Measurements from ENCODE around the gene AP3M1. TPM values are rescaled to one million over a fixed set of nuclear protein-coding genes. Genes with fewer than 3 reads are reported as not detected.
A peak's percentile ranks its signal among the peaks of the same experiment; 100 is the strongest.
"Not testable (repeated sequence)": the region's sequence is repeated elsewhere in the genome, so short reads cannot be mapped to it uniquely, and the experiment has no call there.

Gene AP3M1
- total RNA-seq, 1 donor from 2014 or later: 33.7 TPM

DNA sequence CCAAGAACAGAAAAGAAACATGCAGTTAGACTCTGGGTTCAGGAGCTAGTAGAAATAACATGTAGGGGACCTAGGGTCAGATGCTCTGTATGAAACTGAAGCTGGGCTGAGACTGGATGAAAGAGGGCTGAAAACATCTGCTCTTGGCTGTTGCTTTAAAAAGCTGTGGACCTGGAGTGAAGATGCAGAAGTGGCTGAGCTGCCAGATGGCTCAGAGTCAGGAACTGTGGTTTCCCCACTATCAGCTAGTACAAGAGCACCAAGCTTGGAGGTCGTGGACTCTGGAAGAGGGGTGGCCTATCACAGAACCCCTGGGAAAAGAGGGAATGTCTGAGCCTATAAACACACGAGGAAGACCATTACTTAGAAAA, 6.3 kb upstream of the AP3M1 start:
- peak in 1 of 2 donors; percentile 17 for ATAC-seq

DNA sequence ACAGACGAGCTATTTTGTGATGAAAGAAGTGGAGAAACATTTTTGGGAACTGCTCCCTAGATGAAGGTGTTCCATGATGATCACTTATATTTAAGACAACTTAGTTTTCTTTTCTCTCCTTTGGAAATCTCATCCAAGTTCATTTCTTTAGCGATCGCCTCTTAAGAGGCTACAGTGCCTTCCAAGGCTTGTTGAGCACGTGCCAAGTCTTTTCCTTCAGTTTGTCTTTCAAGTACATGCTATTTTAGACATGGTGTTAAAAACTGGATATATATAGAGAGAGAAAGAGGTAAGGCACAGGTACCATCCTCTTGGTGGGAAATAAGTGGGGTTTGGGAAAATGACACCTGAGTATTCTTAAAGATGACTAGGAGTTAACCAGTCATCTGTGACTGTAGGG, 3.0 kb upstream of the AP3M1 start:
- TF ChIP-seq, protein P1, sequence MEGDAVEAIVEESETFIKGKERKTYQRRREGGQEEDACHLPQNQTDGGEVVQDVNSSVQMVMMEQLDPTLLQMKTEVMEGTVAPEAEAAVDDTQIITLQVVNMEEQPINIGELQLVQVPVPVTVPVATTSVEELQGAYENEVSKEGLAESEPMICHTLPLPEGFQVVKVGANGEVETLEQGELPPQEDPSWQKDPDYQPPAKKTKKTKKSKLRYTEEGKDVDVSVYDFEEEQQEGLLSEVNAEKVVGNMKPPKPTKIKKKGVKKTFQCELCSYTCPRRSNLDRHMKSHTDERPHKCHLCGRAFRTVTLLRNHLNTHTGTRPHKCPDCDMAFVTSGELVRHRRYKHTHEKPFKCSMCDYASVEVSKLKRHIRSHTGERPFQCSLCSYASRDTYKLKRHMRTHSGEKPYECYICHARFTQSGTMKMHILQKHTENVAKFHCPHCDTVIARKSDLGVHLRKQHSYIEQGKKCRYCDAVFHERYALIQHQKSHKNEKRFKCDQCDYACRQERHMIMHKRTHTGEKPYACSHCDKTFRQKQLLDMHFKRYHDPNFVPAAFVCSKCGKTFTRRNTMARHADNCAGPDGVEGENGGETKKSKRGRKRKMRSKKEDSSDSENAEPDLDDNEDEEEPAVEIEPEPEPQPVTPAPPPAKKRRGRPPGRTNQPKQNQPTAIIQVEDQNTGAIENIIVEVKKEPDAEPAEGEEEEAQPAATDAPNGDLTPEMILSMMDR (IDR thresholded peaks at IDR 0.05): no peak
- no peaks in the 10 kb centered on the region for H3K27me3 ChIP-seq (ENCODE audit: low read depth)
- peak overlapping the region; percentile 15 for H3K4me3 ChIP-seq
- no peak overlapping the region for H3K27ac ChIP-seq
- DNase-seq (no peak), ATAC-seq (no peak)
- intact Hi-C loops (cut with DNase I): no loop called here
- H3K36me3 ChIP-seq: no peaks in the 10 kb centered on the region
- no peaks in the 10 kb centered on the region for H3K9me3 ChIP-seq
- peaks cover 49% of the 10 kb centered on the region for H3K4me1 ChIP-seq

More for the DNA sequence above, 6.3 kb upstream of the AP3M1 start:
- no peaks in the 10 kb centered on the region for H3K9me3 ChIP-seq
- no peak for DNase-seq
- H3K4me3 ChIP-seq: no peak overlapping the region
- H3K27ac ChIP-seq: no peak overlapping the region
- H3K36me3 ChIP-seq: no peaks in the 10 kb centered on the region
- TF ChIP-seq, protein P1 (IDR thresholded peaks at IDR 0.05): no peak
- peaks cover 31% of the 10 kb centered on the region for H3K4me1 ChIP-seq
- intact Hi-C loops (cut with DNase I): no loop called here
- H3K27me3 ChIP-seq (ENCODE audit: low read depth): no peaks in the 10 kb centered on the region

DNA sequence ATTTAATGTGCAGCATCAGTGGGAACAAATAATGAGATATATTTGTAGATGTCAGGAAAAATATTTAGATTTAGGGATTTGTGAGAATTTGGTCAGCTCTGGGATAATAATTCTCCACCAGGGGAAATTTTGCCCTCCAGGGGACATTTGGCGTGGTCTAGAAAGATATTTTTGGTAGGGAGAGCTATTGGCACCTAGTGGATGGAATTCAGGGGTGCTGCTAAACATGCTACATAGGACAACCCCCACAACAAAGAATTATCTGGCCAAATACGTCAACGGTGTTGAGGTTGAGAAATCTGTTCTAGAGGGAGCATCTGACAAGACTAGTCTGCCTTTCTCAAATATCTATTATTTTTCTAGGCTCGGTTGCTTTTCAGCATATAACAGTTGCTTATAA, 2.5 kb upstream of the AP3M1 start:
- Histone ChIP-seq H3K27me3 (ENCODE audit: low read depth) (no peaks in the 10 kb centered on the region), H3K9me3 (no peaks in the 10 kb centered on the region), H3K4me1 (peaks cover 50% of the 10 kb centered on the region), H3K4me3 (peak overlapping the region; percentile 15), H3K36me3 (peaks cover under 1% of the 10 kb centered on the region), H3K27ac (no peak overlapping the region)
- DNase-seq (no peak), ATAC-seq (no peak)
- intact Hi-C loops (cut with DNase I): no loop called here
- TF ChIP-seq, protein P1 (IDR thresholded peaks at IDR 0.05): peak; percentile 34

DNA sequence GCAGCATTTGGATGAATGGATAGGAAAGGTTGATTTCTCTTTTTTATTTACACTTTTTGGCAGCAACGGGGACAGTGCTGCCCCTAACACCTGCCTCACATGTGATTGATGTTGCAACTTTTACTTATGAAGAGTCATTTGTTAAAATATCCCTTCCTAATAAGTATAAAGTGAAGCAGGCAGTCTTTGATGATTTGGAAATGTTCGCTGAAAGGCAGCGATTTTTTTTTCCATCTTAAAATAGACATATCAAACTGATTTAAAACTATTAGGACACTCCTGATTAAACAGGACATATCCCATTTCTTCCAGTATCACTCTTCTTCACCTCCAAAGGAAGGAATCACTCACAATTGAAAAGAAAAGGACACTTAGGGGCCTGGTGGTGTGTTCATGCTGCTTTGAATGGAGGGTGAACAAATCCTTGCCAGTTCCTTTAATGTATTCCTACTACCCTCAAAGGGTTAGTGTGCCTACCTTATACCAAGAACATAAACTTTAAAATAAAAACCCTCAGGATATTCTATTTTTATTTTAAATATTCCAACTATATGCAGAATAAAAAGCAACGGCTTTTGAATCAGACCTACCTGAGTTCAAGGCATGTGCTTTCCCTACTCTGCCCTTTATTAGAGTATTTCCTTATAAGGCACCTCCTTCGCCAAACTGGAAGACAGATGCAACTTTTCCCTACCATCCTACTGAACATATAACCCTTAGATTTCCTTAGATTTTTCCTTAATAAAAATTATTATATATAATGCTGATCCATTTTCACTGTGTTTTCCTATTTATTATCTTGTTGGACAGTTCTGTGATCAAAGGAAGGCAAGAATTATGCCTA, 1.5 kb upstream of the AP3M1 start:
- Histone ChIP-seq H3K9me3 (no peaks in the 10 kb centered on the region), H3K27me3 (ENCODE audit: low read depth) (no peaks in the 10 kb centered on the region), H3K4me3 (peak overlapping the region; percentile 86), H3K4me1 (peaks cover 48% of the 10 kb centered on the region), H3K27ac (peak overlapping the region; percentile 93), H3K36me3 (peaks cover 8% of the 10 kb centered on the region)
- TF ChIP-seq, protein P1 (IDR thresholded peaks at IDR 0.05): no peak
- DNase-seq: no peak
- intact Hi-C loops (cut with DNase I): no loop called here
- ATAC-seq: no peak

- TF ChIP-seq, protein P1 (IDR thresholded peaks at IDR 0.05): peak; percentile 37
- Histone ChIP-seq H3K27me3 (ENCODE audit: low read depth) (no peaks in the 10 kb centered on the region), H3K36me3 (peaks cover 11% of the 10 kb centered on the region), H3K4me1 (peaks cover 46% of the 10 kb centered on the region), H3K4me3 (peak within 1 kb of the TSS; percentile 86), H3K9me3 (no peaks in the 10 kb centered on the region), H3K27ac (peak within 1 kb of the TSS; percentile 93)
- intact Hi-C loops (cut with DNase I): no loop called here
- peak; percentile 98 to 99 for ATAC-seq
- DNase-seq: peak; percentile 100
Measured at GRCh38 chr10:74150990-74151878, 606 bp upstream of the AP3M1 start, which contains the start of gene ADK. Gene ADK (plus strand): TSS chr10:74151221. CDS start chr10:74151279, 58 bp downstream.

- DNase-seq; H3K4me3 ChIP-seq; H3K27me3 ChIP-seq (ENCODE audit: low read depth); H3K27ac ChIP-seq; intact Hi-C loops (cut with DNase I); ATAC-seq; H3K9me3 ChIP-seq: not testable (repeated sequence)
- peaks cover 14% of the 10 kb centered on the region for H3K36me3 ChIP-seq
- peaks cover 41% of the 10 kb centered on the region for H3K4me1 ChIP-seq
Measured at GRCh38 chr10:74146980-74147379, 3.6 kb downstream of the AP3M1 start.

Measured in lower lobe of right lung (tissue), 2 donors.